Suppressor macrophage (primary cell): Measurements from ENCODE around the gene ECEL1.
A peak's percentile ranks its signal among the peaks of the same experiment; 100 is the strongest.
"Not testable (repeated sequence)": the region's sequence is repeated elsewhere in the genome, so short reads cannot be mapped to it uniquely, and the experiment has no call there.

Experiments
- DNase-seq, 4 experiments: peaks; one replicate each; pipeline ENCODE4 v3.0.0-alpha.2; 2020 to 2022

ECEL1 gene

GRCh38 chr2:232458661-232459418, 28.8 kb downstream of the ECEL1 start:
- no peak for DNase-seq

- no peak for DNase-seq
Measured at GRCh38 chr2:232458051-232458660, 29.5 kb downstream of the ECEL1 start.

- DNase-seq: no peak
Measured at GRCh38 chr2:232457121-232458011, 30.3 kb downstream of the ECEL1 start.

GRCh38 chr2:232456296-232457120, 31.1 kb downstream of the ECEL1 start:
- DNase-seq: no peak

GRCh38 chr2:232455426-232456255, 32.0 kb downstream of the ECEL1 start, which contains the start of gene ALPI:
ALPI (plus strand) TSS chr2:232456153; CDS start chr2:232456200, 47 bp downstream.
- DNase-seq: no peak

GRCh38 chr2:232454630-232455029, 33.0 kb downstream of the ECEL1 start:
- no peak for DNase-seq

- DNase-seq: not testable (repeated sequence)
Measured at GRCh38 chr2:232451645-232452044, 36.0 kb downstream of the ECEL1 start.

- no peak for DNase-seq
Measured at GRCh38 chr2:232449964-232450363, 37.7 kb downstream of the ECEL1 start.

- DNase-seq: no peak
Measured at GRCh38 chr2:232448304-232448690, 39.3 kb downstream of the ECEL1 start.

GRCh38 chr2:232447638-232448303, 39.9 kb downstream of the ECEL1 start:
- DNase-seq: no peak

GRCh38 chr2:232447091-232447620, 40.5 kb downstream of the ECEL1 start:
- DNase-seq: no peak

GRCh38 chr2:232446266-232446777, 41.3 kb downstream of the ECEL1 start:
- DNase-seq: not testable (repeated sequence)

- not testable (repeated sequence) for DNase-seq
Measured at GRCh38 chr2:232445149-232445885, 42.3 kb downstream of the ECEL1 start.

- peak; percentile 74 to 83 (median 80) for DNase-seq
Measured at GRCh38 chr2:232444409-232445148, 43.1 kb downstream of the ECEL1 start.

GRCh38 chr2:232443669-232444408, 43.8 kb downstream of the ECEL1 start:
- DNase-seq: not testable (repeated sequence)

GRCh38 chr2:232443047-232443446, 44.6 kb downstream of the ECEL1 start:
- not testable (repeated sequence) for DNase-seq

- DNase-seq: not testable (repeated sequence)
Measured at GRCh38 chr2:232442431-232442830, 45.2 kb downstream of the ECEL1 start.

- not testable (repeated sequence) for DNase-seq
Measured at GRCh38 chr2:232441922-232442321, 45.7 kb downstream of the ECEL1 start.
